ENCODE results near the gene CACHD1. TPM values are rescaled to one million over a fixed set of nuclear protein-coding genes. Genes with fewer than 3 reads are reported as not detected.

CACHD1 gene
- total and polyA plus RNA-seq, 7 donors: 1.1 to 5.8 (median 2.1) TPM

DNA sequence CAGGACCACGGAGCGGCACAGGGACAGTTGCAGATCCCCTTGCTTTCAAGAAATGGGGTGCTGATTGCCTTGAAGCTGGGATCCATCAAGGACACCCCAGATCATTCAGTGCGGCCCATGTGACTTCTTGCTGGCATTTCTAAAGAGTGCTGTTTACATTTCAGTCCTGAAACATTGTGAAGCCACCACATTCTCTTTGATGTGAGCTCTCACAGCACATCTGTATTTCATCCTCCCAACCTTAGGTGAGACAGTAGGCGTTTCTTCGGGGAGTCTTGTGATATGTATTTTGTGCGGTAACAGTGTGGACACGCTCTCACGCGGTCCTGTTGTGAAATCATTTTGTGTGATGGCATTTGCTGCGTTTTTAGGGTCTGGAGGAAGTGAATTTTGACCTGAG, 57.2 kb downstream of the CACHD1 start:
- Histone ChIP-seq H3K4me1 (no peaks in the 10 kb centered on the region), H3K27me3 (ENCODE audit: insufficient read depth in 3 of 3, low read length in 2 of 3) (no peaks in the 10 kb centered on the region), H3K36me3 (ENCODE audit: insufficient read depth in 1 of 2, low read depth in 1 of 2) (no peaks in the 10 kb centered on the region), H3K4me3 (no peak overlapping the region), H3K27ac (no peak overlapping the region), H3K9me3 (no peaks in the 10 kb centered on the region)
- DNase-seq (no peak), ATAC-seq (no peak)
- no peak for TF ChIP-seq CTCF (IDR thresholded peaks at IDR 0.05)
- intact Hi-C loops (cut with DNase I): no loop called here
- 90 to 93% (median 90%) methylated on average over 10 of the region's 10 CpGs for WGBS, 3 donors

DNA sequence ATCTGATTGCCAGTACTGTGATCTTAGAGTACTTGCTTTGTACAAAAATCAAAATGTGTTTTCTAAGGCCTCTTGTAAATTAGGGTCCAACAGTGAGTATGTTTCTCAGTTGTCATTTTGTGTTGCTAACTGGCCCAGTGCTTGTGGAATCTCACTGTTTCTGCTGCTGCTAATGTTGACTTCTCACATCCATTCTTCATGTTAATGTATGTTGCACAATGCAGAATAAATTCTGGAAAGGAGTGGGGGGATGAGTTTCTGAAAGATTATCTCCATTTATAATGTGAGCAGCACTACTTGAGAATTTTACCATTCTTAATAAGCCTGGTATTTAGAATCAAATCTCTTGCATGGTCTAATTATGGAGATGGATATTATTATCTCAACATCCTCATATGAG, 57.9 kb downstream of the CACHD1 start:
- no peak for DNase-seq
- no peaks in the 10 kb centered on the region for H3K4me1 ChIP-seq
- no peak for ATAC-seq
- H3K27ac ChIP-seq: no peak overlapping the region
- TF ChIP-seq CTCF (IDR thresholded peaks at IDR 0.05): no peak
- H3K9me3 ChIP-seq: no peaks in the 10 kb centered on the region
- intact Hi-C loops (cut with DNase I): no loop called here
- no peaks in the 10 kb centered on the region for H3K36me3 ChIP-seq (ENCODE audit: insufficient read depth in 1 of 2, low read depth in 1 of 2)
- no peak overlapping the region for H3K4me3 ChIP-seq
- H3K27me3 ChIP-seq (ENCODE audit: insufficient read depth in 3 of 3, low read length in 2 of 3): no peaks in the 10 kb centered on the region

GRCh38 chr1:64530969-64531692, 61.2 kb downstream of the CACHD1 start:
- no peaks in the 10 kb centered on the region for H3K27me3 ChIP-seq (ENCODE audit: insufficient read depth in 3 of 3, low read length in 2 of 3)
- H3K4me3 ChIP-seq: no peak overlapping the region
- H3K4me1 ChIP-seq: no peaks in the 10 kb centered on the region
- intact Hi-C loops (cut with DNase I): no loop called here
- TF ChIP-seq CTCF (IDR thresholded peaks at IDR 0.05): no peak
- ATAC-seq (no peak), DNase-seq (no peak)
- H3K9me3 ChIP-seq: no peaks in the 10 kb centered on the region
- H3K27ac ChIP-seq: no peak overlapping the region
- no peaks in the 10 kb centered on the region for H3K36me3 ChIP-seq (ENCODE audit: insufficient read depth in 1 of 2, low read depth in 1 of 2)

GRCh38 chr1:64532646-64533045, 62.7 kb downstream of the CACHD1 start:
- Histone ChIP-seq H3K36me3 (ENCODE audit: insufficient read depth in 1 of 2, low read depth in 1 of 2) (no peaks in the 10 kb centered on the region), H3K27ac (no peak overlapping the region), H3K4me1 (no peaks in the 10 kb centered on the region), H3K9me3 (no peaks in the 10 kb centered on the region), H3K27me3 (ENCODE audit: insufficient read depth in 3 of 3, low read length in 2 of 3) (no peaks in the 10 kb centered on the region), H3K4me3 (no peak overlapping the region)
- intact Hi-C loops (cut with DNase I): no loop called here
- DNase-seq: no peak
- ATAC-seq: no peak
- 95 to 100% (median 96%) methylated on average over 2 of the region's 2 CpGs for WGBS, 3 donors
- TF ChIP-seq CTCF (IDR thresholded peaks at IDR 0.05): no peak
